Fibroblast of villous mesenchyme (primary cell): ENCODE results near the gene MGAT1. TPM values are rescaled to one million over a fixed set of nuclear protein-coding genes. Genes with fewer than 3 reads are reported as not detected.
"Not testable (repeated sequence)": the region's sequence is repeated elsewhere in the genome, so short reads cannot be mapped to it uniquely, and the experiment has no call there.

ENCODE experiments used
- DNase-seq: peaks from one replicate; pipeline ENCODE4 v3.0.0-alpha.2; 2010; ENCODE audit warnings: low read depth
- H3K4me3 ChIP-seq: 2 replicates; pipeline ENCODE4 v1.5.1; 2011; ENCODE audit warnings: low read depth, mild to moderate bottlenecking, low read length
- total RNA-seq: library from RNA; depleted of rRNA; stranded (reverse); fragments of >200 nt; gene quantifications from 2 replicates; pipeline ENCODE4 v1.2.3, GENCODE V29; 2012
- TF ChIP-seq, protein P1 (sequence below): IDR thresholded peaks from 2 replicates; pipeline ENCODE4 v1.5.1; 2012; ENCODE audit warnings: low read depth, mild to moderate bottlenecking, low read length; ENCODE audit not compliant: insufficient read depth

MGAT1 gene
- total RNA-seq, 1 donor: 104 TPM

DNA sequence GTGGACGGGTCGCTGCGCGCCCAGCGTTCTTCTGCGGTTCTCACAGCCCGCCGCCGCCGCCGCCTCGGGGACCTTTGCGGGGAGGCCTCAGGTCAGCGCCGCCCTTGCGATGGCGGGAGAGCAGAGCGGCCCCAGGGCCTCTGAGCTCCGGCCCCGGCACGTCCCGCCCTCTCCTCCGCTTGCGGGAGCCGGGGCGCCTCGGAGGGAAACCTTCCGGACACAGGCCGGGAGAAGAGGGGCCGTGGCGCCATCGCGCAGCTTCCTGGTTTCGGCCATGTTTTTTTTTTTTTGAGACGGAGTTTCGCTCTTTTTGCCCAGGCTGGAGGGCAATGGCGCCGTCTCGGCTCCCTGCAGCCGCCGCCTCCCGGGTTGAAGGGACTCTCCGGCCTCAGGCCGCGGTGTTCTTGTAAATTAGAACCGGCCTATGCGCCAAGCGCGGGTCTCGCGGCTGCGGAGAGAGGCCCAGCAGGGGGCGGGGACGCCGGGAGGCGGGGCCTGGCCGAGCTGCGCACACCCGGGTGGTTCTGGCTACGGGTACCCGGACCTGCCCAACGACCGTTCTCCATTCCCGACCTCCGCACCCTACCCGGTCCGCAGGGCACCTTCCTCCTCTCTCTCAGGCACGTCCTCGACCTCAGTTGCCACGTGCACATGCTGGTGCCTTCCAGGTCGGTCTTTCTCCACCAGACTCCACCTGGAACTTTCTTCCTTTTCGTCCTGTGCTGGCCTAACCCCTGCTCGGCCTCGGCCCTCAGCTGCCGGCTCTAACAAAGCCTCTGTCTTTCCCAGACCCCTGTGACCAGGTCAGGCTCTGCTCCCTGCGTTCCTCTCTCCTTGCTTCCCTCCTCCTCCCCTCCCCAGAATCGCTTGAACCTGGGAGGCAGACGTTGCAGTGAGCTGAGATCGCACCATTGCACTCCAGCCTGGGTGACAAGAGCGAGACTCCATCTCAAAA, 28.8 kb upstream of the MGAT1 start:
- peak; percentile 77 for DNase-seq
- H3K4me3 ChIP-seq: peak overlapping the region; percentile 80
- TF ChIP-seq, protein P1, sequence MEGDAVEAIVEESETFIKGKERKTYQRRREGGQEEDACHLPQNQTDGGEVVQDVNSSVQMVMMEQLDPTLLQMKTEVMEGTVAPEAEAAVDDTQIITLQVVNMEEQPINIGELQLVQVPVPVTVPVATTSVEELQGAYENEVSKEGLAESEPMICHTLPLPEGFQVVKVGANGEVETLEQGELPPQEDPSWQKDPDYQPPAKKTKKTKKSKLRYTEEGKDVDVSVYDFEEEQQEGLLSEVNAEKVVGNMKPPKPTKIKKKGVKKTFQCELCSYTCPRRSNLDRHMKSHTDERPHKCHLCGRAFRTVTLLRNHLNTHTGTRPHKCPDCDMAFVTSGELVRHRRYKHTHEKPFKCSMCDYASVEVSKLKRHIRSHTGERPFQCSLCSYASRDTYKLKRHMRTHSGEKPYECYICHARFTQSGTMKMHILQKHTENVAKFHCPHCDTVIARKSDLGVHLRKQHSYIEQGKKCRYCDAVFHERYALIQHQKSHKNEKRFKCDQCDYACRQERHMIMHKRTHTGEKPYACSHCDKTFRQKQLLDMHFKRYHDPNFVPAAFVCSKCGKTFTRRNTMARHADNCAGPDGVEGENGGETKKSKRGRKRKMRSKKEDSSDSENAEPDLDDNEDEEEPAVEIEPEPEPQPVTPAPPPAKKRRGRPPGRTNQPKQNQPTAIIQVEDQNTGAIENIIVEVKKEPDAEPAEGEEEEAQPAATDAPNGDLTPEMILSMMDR: peak; percentile 27

DNA sequence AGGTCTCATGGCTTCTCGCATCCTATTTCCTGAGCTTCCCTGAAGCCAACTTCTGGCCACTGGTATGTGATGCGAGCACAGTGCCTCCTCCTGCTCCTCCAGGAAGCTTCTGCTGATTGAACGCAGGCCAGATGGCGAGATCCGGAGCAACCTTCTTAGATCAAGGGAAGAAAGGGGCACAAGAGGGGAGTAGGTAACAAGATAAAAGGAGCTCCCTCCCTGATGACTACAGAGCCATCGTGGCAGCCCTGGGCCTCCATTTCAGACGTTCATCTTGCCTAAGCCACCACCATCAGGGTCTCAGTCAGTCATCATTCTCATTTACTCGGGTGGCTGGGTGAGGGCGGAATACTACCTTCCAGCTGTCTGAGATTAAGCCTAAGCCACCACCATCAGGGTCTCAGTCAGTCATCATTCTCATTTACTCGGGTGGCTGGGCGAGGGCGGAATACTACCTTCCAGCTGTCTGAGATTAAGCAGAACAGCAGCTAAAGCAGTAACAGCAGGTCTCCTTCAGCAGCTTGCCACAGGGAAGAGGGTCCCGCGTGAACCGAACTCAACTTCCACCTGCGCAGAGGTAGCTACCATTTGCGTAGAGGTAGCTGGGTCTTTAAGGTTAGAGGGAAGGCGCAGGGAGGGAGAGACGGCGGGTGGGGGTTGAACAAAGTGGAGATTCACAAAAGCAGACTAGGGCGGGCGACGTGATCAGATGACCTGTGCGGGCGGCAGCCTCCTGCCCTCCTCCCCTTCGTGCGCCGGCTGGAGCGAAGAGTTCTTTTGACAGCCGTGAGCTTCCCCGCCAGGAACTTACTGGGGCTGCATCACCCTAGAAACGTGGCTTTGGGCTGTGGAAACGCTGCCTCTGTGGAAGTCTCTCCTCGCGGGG, 27.9 kb upstream of the MGAT1 start:
- DNase-seq: no peak
- TF ChIP-seq, protein P1: no peak

DNA sequence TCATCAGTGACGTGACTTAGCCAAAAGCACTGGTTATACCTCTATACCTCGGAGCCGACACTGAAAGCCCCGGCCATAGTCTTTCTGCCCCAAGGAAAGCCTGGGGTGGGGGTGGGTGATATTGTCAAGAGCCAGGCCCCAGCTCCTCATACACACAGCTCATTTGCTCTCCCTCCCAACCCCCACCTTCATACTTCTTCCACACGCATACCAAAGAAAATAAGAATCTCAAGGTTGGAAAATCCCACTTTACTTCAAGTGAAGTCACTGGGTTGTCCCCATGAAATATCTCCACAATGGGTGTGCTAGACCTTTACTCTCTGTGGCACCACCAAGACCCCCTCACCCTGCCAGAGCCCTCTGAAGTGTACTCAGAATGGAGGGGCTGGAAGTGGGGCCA, 27.1 kb upstream of the MGAT1 start:
- no peak for DNase-seq
- TF ChIP-seq, protein P1: no peak
- peak overlapping the region; percentile 80 for H3K4me3 ChIP-seq

More for the DNA sequence above, 27.9 kb upstream of the MGAT1 start:
- H3K4me3 ChIP-seq: peak overlapping the region; percentile 80

DNA sequence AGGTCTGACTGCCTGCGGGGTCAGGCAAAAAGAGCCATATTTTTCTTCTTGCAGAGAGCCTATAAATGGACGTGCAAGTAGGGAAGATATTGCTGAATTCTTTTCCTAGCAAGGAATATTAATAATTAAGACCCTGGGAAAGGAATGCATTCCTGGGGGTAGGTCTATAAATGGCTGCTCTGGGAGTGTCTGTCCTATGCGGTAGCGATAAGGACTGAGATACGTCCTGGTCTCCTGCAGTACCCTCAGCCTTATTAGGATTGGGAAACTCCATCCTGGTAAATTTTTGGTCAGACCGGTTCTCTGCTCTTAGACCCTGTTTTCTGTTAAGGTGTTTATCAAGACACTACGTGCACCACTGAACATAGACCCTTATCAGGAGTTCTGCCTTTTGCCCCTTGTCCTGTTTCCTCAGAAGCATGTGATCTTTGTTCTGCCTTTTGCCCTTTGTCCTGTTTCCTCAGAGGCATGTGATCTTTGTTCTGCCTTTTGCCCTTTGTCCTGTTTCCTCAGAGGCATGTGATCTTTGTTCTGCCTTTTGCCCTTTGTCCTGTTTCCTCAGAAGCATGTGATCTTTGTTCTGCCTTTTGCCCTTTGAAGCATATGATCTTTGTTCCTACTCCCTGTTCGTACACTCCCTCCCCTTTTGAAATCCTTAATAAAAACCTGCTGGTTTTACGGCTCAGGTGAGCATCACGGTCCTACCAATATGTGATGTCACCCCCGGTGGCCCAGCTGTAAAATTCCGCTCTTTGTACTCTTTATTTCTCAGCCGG, 26.3 kb upstream of the MGAT1 start:
- not testable (repeated sequence) for H3K4me3 ChIP-seq, DNase-seq

DNA sequence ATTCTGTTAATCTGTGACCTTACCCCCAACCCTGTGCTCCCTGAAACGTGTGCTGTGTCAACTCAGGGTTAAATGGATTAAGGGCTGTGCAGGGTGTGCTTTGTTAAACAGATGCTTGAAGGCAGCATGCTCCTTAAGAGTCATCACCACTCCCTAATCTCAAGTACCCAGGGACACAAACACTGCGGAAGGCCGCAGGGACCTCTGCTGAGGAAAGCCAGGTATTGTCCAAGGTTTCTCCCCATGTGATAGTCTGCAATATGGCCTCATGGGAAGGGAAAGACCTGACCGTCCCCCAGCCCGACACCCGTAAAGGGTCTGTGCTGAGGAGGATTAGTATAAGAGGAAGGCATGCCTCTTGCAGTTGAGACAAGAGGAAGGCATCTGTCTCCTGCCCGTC, 24.8 kb upstream of the MGAT1 start:
- DNase-seq, H3K4me3 ChIP-seq: not testable (repeated sequence)

DNA sequence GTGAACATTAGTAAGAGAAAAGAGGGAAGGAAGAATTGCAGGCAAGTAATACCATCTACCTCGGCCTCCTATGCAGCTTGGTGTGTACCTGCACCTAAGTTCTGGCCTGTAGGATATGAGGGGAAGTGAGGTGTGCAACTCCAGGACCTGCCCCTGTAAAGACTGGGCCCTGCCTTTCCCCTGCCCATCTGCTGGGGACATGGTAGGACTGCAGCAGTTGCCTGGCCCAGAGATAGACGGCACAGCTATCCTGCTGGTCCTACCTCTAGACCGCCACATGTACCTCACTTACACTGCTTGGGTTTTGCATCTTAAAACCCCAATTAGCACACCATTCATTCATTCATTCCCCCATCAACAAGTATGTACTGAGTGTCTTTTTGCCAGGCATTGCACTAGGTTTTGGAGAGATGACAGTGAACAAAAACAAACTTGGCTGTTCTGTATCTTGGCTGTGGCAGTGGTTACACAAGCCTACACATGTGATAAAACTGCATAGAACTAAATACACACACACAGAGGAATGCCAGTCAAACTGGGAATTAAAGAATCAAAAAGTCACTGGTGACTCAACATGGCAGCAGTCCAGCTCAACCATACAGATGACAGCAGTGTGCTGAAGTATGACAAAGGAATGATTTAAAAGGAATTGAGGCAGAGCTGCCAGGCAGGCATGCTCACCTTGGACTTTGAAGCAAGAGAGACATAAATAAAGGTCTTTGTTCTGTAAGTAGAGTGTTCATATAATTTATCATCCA, 23.3 kb upstream of the MGAT1 start:
- DNase-seq: peak; percentile 47
- TF ChIP-seq, protein P1: no peak
- H3K4me3 ChIP-seq: no peak overlapping the region
